ENCODE measurements around the gene PLTP.

- no peak for TF ChIP-seq EZH2 (IDR thresholded peaks at IDR 0.05; ENCODE audit: low read depth, unreplicated experiment)
- TF ChIP-seq ZNF331 (CRISPR knock-in tag; IDR thresholded peaks at IDR 0.05; ENCODE audit: low read depth) = no peak
- TF ChIP-seq CTCF (conservative IDR thresholded peaks at IDR 0.05; ENCODE audit: low read depth in 2 of 2) = no peak
- TF ChIP-seq CREB1 (CRISPR knock-in tag; IDR thresholded peaks at IDR 0.05; ENCODE audit: low read depth) = no peak
Observed at GRCh38 chr20:45908084-45908483, 3.9 kb downstream of the PLTP start.
